HEK293 (cell line): ENCODE data around the gene ACVR2A.

Source experiments
- CTCF ChIP-seq: fragments of 450-650 bp; formaldehyde crosslinking; IDR thresholded peaks from 2 replicates; pipeline ENCODE4 v1.5.1; 2016; ENCODE audit warnings: missing biosample characterization, missing genetic modification characterization
- ZNF311 ChIP-seq: fragments of 450-650 bp; formaldehyde crosslinking; IDR thresholded peaks from 2 replicates; pipeline ENCODE4 v1.5.1; 2017; ENCODE audit warnings: missing biosample characterization, missing genetic modification characterization, borderline replicate concordance
- ZNF391 ChIP-seq: fragments of 450-650 bp; formaldehyde crosslinking; IDR thresholded peaks from 2 replicates; pipeline ENCODE4 v1.5.1; 2016; ENCODE audit warnings: low read depth, missing biosample characterization, missing genetic modification characterization, borderline replicate concordance

- no peak for TF ChIP-seq CTCF (tag by site-specific recombination)
- no peak for TF ChIP-seq ZNF311 (tag by site-specific recombination)
- TF ChIP-seq ZNF391 (tag by site-specific recombination): no peak
These were observed 11.1 kb downstream of the ACVR2A start for GRCh38 chr2:147855977-147856376.
